ENCODE data around the gene ARHGAP27.
"Not testable (repeated sequence)": the region's sequence is repeated elsewhere in the genome, so short reads cannot be mapped to it uniquely, and the experiment has no call there.

Gene ARHGAP27

DNA sequence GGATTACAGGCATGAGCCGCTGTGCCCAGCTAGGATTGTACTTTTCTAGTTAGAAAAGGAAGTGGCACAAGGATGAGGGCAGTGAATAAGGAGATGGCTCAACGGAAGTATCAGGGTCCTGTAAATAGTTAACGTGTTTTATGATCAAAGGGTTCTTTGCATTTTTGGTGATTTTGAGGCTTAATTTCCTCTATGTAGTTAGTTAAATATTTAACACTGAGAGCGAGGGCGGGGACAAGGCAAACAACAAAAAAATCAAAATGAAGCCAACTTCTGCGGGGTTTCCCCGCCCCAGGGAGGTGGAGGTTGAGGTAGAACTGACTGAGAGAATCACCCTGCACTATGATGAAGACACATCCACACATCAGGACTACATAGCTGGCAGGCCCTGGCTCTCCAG is 15.4 kb upstream of the ARHGAP27 start:
- not testable (repeated sequence) for DNase-seq (ENCODE audit: insufficient read length, low spot score); FAIRE-seq

GRCh38 chr17:45447650-45448049 is 15.0 kb upstream of the ARHGAP27 start:
- FAIRE-seq; DNase-seq (ENCODE audit: insufficient read length, low spot score): not testable (repeated sequence)

GRCh38 chr17:45446872-45447625 is 14.4 kb upstream of the ARHGAP27 start:
- not testable (repeated sequence) for DNase-seq (ENCODE audit: insufficient read length, low spot score); FAIRE-seq

- peak; percentile 47 for DNase-seq (ENCODE audit: insufficient read length, low spot score)
- FAIRE-seq, result peak; percentile 67
Measured at GRCh38 chr17:45445901-45446743, 13.5 kb upstream of the ARHGAP27 start.

GRCh38 chr17:45444856-45445820 is 12.5 kb upstream of the ARHGAP27 start:
- DNase-seq (ENCODE audit: insufficient read length, low spot score), result not testable (repeated sequence)
- peak; percentile 79 for FAIRE-seq

GRCh38 chr17:45444301-45444700 is 11.6 kb upstream of the ARHGAP27 start:
- not testable (repeated sequence) for FAIRE-seq; DNase-seq (ENCODE audit: insufficient read length, low spot score)

DNA sequence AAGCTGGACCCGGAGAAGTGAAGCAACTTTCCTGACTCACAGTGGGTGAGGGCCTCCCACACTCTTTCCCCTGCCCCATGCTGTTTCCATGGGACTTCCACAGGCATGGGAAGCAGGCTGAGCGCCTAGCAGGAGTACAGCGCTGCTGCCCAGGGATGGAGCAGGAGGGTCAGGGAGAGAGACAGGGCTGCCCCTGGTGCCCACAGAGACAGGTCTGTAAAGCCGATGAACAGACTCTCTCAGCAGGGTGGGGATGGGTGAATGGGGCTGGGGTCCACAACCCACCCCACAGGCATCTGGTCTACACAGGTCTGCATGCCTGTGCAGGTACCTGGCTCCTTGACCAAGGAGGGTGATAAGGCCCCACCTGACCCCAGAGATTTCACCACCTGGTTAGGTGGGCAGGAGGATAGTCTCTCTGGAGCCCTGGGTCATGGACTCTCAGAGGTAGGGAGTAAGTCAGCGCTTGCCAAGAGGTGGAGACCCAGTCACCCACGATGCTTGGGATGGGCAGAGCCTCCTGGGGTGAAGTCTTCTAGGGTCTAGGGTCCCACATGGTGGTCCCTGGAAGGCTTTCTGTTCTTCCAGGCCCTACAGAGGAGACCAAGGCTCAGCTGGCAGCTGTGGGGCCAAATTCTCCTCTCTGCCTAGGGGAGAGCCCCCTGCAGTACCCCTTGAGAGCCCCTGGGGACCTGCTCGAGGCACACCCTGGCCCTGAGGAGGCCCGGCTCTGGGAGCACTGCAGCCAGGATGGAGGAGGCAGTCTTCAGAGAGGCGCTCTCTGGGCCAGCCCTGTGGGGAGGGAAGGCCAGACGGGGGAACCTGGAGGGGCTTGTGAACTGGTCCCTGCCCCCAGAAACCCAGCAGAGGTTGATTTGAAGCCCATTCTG is 10.9 kb upstream of the ARHGAP27 start:
- not testable (repeated sequence) for FAIRE-seq; DNase-seq (ENCODE audit: insufficient read length, low spot score)

GRCh38 chr17:45441526-45442310 is 9.0 kb upstream of the ARHGAP27 start:
- DNase-seq (ENCODE audit: insufficient read length, low spot score), result no peak
- no peak for FAIRE-seq

- not testable (repeated sequence) for DNase-seq (ENCODE audit: insufficient read length, low spot score)
- FAIRE-seq, result peak; percentile 49
Measured at GRCh38 chr17:45440839-45441515, 8.3 kb upstream of the ARHGAP27 start.

DNA sequence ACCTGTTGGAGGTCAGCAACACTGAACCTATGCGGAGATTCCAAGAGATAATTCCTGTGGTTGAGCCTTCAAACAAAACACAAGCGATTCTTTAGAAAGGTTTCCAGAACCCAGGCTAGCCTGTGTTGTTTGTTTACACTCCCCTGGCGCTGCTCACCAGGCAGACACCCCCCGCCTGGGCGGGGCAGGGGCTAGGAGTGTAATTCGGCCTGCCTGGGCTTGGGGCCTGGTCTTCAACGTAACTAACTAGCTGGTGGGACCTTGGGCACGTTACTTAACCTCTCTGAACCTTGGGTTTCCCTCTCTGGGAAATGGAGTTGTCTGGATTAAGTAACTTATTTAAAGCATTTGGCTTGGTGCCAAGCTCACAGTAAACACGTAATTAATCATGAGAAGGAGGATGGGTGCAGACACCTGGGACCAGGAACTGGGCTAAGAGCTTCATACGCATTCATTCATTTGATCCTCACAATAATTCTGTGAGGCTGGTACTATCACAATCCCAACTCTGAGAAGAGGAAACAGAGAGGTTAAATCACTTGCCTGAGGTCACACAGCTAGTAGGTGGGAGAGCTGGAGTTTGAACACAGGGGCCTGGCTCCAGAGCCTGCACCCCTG is 7.6 kb upstream of the ARHGAP27 start:
- no peak for DNase-seq (ENCODE audit: insufficient read length, low spot score)

GRCh38 chr17:45438931-45439610 is 6.4 kb upstream of the ARHGAP27 start:
- DNase-seq (ENCODE audit: insufficient read length, low spot score), result no peak

More for the DNA sequence above, 7.6 kb upstream of the ARHGAP27 start:
- no peak for FAIRE-seq

DNA sequence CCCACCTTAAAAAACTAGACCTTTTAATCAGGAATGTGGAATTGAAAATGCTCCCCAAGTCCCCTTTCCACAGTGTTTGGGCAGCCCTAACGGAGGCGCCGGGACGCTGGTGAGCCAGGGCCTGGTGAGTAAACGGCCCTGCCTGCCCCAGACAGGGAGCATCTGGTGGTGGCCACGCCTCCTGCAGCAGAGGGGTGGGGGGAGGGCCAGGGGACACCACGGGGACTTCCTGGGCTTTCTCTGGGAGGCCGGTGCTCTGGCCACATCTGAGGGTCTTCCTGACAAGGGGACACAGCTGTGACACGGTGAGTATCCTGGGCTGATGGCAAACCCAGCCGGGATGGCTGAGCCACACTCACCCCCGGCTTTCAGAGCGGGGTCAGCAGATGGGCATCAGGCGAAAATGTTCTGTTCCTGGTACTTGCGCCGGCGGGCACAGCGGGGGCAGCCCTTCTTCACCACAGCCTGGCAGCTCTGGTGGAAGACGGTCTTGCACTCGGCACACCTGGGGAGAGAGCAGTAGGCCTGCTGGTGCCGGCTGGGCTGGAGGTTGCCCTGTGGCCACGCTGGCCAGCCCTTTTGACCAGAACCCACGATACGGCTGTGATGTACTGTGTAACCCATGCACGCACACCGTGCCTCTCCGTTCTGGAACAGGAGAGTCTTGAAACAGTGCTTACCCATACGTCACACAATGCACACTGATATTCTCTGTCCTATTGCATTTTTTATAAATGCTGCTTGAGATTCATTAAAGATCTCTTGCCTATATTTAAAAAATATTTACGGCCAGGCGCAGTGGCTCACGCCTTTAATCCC is 5.0 kb upstream of the ARHGAP27 start:
- FAIRE-seq (peak; percentile 26), DNase-seq (ENCODE audit: insufficient read length, low spot score) (no peak)

More at GRCh38 chr17:45438931-45439610, 6.4 kb upstream of the ARHGAP27 start:
- FAIRE-seq, result peak; percentile 79

GRCh38 chr17:45436625-45437464 is 4.2 kb upstream of the ARHGAP27 start:
- no peak for DNase-seq (ENCODE audit: insufficient read length, low spot score)
- peak; percentile 4 for FAIRE-seq

DNA sequence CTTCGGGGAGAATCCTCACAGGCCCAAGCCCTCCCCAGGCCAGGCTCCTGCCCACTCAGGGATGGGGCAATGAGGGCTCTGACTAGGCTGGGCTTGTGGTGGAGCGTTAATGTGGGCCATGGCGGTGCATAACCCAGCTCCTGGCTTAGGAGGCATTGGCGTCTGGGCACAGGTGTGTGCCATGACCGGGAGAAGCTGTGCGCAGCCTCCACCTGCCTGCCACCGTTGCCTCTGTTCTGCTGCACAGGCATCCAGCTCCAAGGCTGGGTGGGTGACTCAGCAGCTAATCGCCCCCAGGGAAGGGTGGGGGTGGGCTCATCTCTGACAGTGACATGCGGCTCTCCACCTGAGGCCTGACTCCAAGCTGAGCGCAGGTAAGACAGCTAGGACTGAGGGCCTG is 3.5 kb upstream of the ARHGAP27 start:
- FAIRE-seq (no peak), DNase-seq (ENCODE audit: insufficient read length, low spot score) (no peak)

DNA sequence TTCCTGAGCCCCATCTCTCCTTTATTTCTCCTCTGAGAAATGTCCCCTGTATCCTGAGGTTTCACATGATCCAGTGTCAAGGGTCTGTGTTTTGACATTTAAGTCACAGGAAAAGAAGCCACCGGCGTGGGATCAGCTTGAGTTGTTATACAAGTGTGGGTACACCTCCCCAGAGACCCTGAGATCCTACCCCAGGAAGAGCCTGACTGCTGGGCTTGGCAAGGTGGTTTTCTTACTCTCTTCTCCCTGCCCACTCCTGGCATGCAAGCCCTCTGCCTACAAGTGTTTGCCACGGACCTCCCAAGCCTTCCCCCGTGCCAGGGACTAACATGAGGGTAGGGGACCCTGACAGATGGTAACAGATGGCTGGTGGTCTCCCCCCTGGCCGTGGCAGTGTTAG is 2.8 kb upstream of the ARHGAP27 start:
- FAIRE-seq (no peak), DNase-seq (ENCODE audit: insufficient read length, low spot score) (no peak)

Measured in HTR-8/SVneo (cell line).